HFFc6 (cell line): ENCODE measurements around the gene MOK. TPM values are rescaled to one million over a fixed set of nuclear protein-coding genes. Genes with fewer than 3 reads are reported as not detected.
A peak's percentile ranks its signal among the peaks of the same experiment; 100 is the strongest.

ENCODE experiments used
- DNase-seq: peaks from one replicate; pipeline ENCODE4 v3.0.0-alpha.2; 2018
- H3K27ac Mint-ChIP-seq: 2 replicates; pipeline ENCODE4 v1.8.0; 2020; ENCODE audit warnings: mild to moderate bottlenecking, mixed read lengths
- H3K27me3 Mint-ChIP-seq: 2 replicates; pipeline ENCODE4 v1.8.0; 2021; ENCODE audit warnings: mild to moderate bottlenecking, moderate library complexity, mixed read lengths; ENCODE audit not compliant: insufficient read depth
- H3K36me3 Mint-ChIP-seq: 2 replicates; pipeline ENCODE4 v1.8.0; 2021; ENCODE audit warnings: low read depth, mixed read lengths
- H3K4me1 Mint-ChIP-seq: 2 replicates; pipeline ENCODE4 v1.8.0; 2020; ENCODE audit warnings: low read depth, mixed read lengths
- H3K4me3 Mint-ChIP-seq: 2 replicates; pipeline ENCODE4 v1.8.0; 2020; ENCODE audit warnings: mild to moderate bottlenecking, moderate library complexity, mixed read lengths
- H3K9me3 Mint-ChIP-seq: 2 replicates; pipeline ENCODE4 v1.8.0; 2020; ENCODE audit warnings: mild to moderate bottlenecking, mixed read lengths
- total RNA-seq, 6 experiments: library from RNA; stranded (reverse); fragmentation: NEBNext Ultra II Directional; extraction: Animal tissue kit (Norgen Biotek cat#: 25700); gene quantifications; 2 replicates in 1 of 6; 3 replicates in 5 of 6; pipeline ENCODE4 v1.2.3, GENCODE V29; 2021
- TF ChIP-seq, protein P1 (sequence below): fragments of 200-600 bp; sonication (generic); IDR thresholded peaks from 2 replicates; pipeline ENCODE4 v1.5.0; 2021; ENCODE audit warnings: antibody characterized with exemption, mild to moderate bottlenecking

Gene MOK
- total RNA-seq, 6 experiments from 2014 or later, result 11.5 to 18.7 (median 14.8) TPM

- peak overlapping the region; percentile 98 for H3K27ac Mint-ChIP-seq
Measured at GRCh38 chr14:102277874-102278630, 26.9 kb downstream of the MOK start.

GRCh38 chr14:102275866-102276265 is 29.1 kb downstream of the MOK start:
- DNase-seq, result no peak
- Mint-ChIP-seq H3K27ac (no peak overlapping the region; the same call in 1 of the 2 replicates), H3K27me3 (no peaks in the 10 kb centered on the region; the same call in 1 of the 2 replicates), H3K9me3 (peaks cover 4% of the 10 kb centered on the region; the same call in 1 of the 2 replicates), H3K4me3 (no peak overlapping the region), H3K36me3 (peaks cover 30% of the 10 kb centered on the region), H3K4me1 (peaks cover 50% of the 10 kb centered on the region)
- TF ChIP-seq, protein P1, sequence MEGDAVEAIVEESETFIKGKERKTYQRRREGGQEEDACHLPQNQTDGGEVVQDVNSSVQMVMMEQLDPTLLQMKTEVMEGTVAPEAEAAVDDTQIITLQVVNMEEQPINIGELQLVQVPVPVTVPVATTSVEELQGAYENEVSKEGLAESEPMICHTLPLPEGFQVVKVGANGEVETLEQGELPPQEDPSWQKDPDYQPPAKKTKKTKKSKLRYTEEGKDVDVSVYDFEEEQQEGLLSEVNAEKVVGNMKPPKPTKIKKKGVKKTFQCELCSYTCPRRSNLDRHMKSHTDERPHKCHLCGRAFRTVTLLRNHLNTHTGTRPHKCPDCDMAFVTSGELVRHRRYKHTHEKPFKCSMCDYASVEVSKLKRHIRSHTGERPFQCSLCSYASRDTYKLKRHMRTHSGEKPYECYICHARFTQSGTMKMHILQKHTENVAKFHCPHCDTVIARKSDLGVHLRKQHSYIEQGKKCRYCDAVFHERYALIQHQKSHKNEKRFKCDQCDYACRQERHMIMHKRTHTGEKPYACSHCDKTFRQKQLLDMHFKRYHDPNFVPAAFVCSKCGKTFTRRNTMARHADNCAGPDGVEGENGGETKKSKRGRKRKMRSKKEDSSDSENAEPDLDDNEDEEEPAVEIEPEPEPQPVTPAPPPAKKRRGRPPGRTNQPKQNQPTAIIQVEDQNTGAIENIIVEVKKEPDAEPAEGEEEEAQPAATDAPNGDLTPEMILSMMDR, result no peak

More at GRCh38 chr14:102277874-102278630, 26.9 kb downstream of the MOK start:
- Mint-ChIP-seq H3K36me3 (peaks cover 28% of the 10 kb centered on the region), H3K4me1 (peaks cover 55% of the 10 kb centered on the region), H3K9me3 (peaks cover 4% of the 10 kb centered on the region; the same call in 1 of the 2 replicates), H3K27me3 (no peaks in the 10 kb centered on the region), H3K4me3 (peak overlapping the region; percentile 49; the same call in 1 of the 2 replicates)
- TF ChIP-seq, protein P1, result no peak
- DNase-seq, result no peak

DNA sequence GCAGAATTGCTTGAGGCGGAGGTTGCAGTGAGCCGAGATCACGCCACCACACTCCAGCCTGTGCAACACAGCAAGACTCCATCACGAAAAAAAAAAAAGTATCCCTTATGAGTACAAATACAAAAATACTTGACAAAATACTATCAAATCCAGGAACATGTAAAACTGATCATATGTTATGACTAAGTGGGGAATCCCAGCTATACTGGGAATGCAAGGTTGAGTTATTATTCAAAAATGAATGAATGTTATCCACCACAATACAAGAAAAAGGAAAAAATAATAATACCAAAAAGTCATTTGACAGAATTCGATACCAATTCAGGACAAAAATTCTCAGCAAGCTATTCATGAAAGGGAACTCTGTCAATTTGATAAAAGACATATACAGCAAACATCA is 32.6 kb downstream of the MOK start:
- Mint-ChIP-seq H3K9me3 (peaks cover 4% of the 10 kb centered on the region; the same call in 1 of the 2 replicates), H3K27me3 (no peaks in the 10 kb centered on the region; the same call in 1 of the 2 replicates), H3K4me3 (no peak overlapping the region; the same call in 1 of the 2 replicates), H3K36me3 (peaks cover 23% of the 10 kb centered on the region), H3K27ac (peak overlapping the region; percentile 83), H3K4me1 (peaks cover 16% of the 10 kb centered on the region)
- DNase-seq, result peak; percentile 13
- TF ChIP-seq, protein P1, result no peak

- TF ChIP-seq, protein P1, result no peak
- H3K9me3 Mint-ChIP-seq, result no peaks in the 10 kb centered on the region
- H3K4me3 Mint-ChIP-seq, result no peak overlapping the region
- H3K36me3 Mint-ChIP-seq, result peaks cover 4% of the 10 kb centered on the region
- H3K27ac Mint-ChIP-seq, result peak overlapping the region; percentile 31; the same call in 1 of the 2 replicates
- DNase-seq, result no peak
- H3K4me1 Mint-ChIP-seq, result peaks cover 25% of the 10 kb centered on the region
- H3K27me3 Mint-ChIP-seq, result no peaks in the 10 kb centered on the region
Measured at GRCh38 chr14:102264775-102265174, 40.2 kb downstream of the MOK start.

DNA sequence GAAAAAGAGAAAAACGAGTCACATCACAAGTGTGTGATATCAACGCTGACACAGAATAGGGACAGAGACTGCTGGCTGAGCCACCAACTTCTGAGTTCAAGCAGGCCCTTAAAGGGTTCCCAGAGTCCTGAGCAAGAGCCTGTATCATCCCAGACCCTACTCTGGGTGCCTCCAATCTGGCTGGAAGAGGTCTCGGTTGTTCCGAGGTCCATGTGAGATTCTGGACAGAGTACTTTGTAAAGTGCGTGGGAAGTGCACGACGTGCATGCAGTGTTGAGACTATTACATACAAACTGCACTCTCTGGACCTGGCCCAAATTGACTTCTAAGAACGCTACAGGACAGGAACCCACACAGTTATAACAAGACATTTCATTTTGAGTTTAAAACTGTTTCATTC is 40.6 kb downstream of the MOK start:
- H3K27me3 Mint-ChIP-seq, result no peaks in the 10 kb centered on the region
- no peak for DNase-seq
- H3K9me3 Mint-ChIP-seq, result no peaks in the 10 kb centered on the region
- H3K4me1 Mint-ChIP-seq, result peaks cover 25% of the 10 kb centered on the region
- H3K4me3 Mint-ChIP-seq, result no peak overlapping the region
- H3K36me3 Mint-ChIP-seq, result peaks cover 3% of the 10 kb centered on the region; the same call in 1 of the 2 replicates
- peak overlapping the region; percentile 31 for H3K27ac Mint-ChIP-seq
- TF ChIP-seq, protein P1, result no peak
